ENCODE results near the gene MTHFD2L. TPM values are rescaled to one million over a fixed set of nuclear protein-coding genes. Genes with fewer than 3 reads are reported as not detected.

Gene MTHFD2L
- total RNA-seq, 1 donor from 2014 or later = 14.6 TPM

DNA sequence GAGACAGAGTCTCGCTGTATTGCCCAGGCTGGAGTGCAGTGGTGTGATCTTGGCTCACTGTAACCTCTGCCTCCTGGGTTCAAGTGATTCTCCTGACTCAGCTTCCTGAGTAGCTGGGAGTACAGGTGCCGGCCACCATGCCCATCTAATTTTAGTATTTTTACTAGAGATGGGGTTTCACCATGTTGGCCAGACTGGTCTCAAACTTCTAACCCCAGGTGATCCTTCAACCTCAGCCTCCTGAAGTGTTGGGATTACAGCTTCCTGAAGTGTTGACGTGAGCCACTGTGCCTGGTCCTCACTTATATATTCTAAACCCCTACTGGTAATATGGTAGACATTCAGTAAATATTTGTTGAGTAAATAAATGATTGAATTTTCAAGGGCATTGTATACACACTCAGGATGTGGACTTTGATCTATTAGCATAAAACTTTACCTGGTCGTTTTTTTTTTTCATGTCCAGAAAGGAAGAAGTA lies 33.0 kb downstream of the MTHFD2L start:
- DNase-seq (ENCODE audit: extremely low spot score, unreplicated experiment) = no peak
- Mint-ChIP-seq H3K27ac (no peak overlapping the region), H3K36me3 (peaks cover 3% of the 10 kb centered on the region), H3K27me3 (no peaks in the 10 kb centered on the region), H3K9me3 (no peaks in the 10 kb centered on the region), H3K4me1 (ENCODE audit: unreplicated experiment) (no peaks in the 10 kb centered on the region), H3K4me3 (no peak overlapping the region)
- TF ChIP-seq, protein P1, sequence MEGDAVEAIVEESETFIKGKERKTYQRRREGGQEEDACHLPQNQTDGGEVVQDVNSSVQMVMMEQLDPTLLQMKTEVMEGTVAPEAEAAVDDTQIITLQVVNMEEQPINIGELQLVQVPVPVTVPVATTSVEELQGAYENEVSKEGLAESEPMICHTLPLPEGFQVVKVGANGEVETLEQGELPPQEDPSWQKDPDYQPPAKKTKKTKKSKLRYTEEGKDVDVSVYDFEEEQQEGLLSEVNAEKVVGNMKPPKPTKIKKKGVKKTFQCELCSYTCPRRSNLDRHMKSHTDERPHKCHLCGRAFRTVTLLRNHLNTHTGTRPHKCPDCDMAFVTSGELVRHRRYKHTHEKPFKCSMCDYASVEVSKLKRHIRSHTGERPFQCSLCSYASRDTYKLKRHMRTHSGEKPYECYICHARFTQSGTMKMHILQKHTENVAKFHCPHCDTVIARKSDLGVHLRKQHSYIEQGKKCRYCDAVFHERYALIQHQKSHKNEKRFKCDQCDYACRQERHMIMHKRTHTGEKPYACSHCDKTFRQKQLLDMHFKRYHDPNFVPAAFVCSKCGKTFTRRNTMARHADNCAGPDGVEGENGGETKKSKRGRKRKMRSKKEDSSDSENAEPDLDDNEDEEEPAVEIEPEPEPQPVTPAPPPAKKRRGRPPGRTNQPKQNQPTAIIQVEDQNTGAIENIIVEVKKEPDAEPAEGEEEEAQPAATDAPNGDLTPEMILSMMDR (conservative IDR thresholded peaks at IDR 0.05) = no peak

DNA sequence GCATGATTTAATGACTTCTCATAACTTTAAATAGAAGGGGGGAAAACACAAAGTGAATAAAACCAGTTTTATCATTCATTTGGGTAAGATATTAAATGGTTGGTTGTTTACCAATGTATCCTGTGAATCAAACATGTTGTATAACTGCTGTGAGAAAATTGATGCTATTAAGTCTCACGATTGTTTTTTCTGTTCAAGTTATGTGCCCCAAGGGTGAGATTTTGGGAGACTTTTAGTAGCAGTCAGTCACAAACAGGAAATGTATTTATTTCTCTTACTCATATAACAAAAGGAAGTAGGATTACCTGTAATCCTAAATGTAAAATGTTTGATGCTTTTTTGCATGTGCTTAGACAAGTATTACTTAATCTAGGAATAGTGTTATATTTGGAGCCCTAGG lies 39.2 kb downstream of the MTHFD2L start:
- H3K27ac Mint-ChIP-seq = no peak overlapping the region
- DNase-seq (ENCODE audit: extremely low spot score, unreplicated experiment) = no peak
- H3K4me1 Mint-ChIP-seq (ENCODE audit: unreplicated experiment) = peaks cover 3% of the 10 kb centered on the region
- no peak overlapping the region for H3K4me3 Mint-ChIP-seq
- H3K27me3 Mint-ChIP-seq = peaks cover 2% of the 10 kb centered on the region
- no peaks in the 10 kb centered on the region for H3K9me3 Mint-ChIP-seq
- TF ChIP-seq, protein P1 (conservative IDR thresholded peaks at IDR 0.05) = no peak
- peaks cover 6% of the 10 kb centered on the region for H3K36me3 Mint-ChIP-seq

DNA sequence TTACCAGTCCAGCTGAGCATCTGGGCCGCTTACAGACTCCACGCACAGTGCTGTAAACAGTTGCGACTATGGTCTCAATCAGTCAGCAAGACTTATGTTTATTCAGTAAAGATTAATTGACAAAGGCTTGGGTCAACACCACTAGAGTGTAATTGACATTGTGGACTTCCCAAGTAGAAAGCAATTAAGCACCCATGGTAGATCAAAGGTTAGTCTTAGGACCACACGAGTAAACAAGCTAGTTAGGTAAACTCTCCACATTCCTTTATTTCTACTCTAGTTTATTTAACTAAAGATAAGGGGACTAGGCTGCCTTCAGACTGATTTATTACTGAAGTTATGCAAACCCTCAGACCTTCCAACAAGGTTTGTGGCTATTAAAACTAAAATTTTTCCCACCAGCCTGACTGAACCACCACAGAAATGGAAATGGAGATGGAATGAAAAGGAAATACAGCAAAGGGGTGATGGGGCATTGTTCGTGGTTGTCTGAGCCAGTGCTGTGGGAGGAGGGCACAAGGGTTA lies 44.2 kb downstream of the MTHFD2L start:
- DNase-seq (ENCODE audit: extremely low spot score, unreplicated experiment) = no peak
- H3K36me3 Mint-ChIP-seq = peaks cover 3% of the 10 kb centered on the region
- H3K9me3 Mint-ChIP-seq = no peaks in the 10 kb centered on the region
- TF ChIP-seq, protein P1 (conservative IDR thresholded peaks at IDR 0.05) = no peak
- peak overlapping the region; percentile 42 for H3K4me3 Mint-ChIP-seq
- no peak overlapping the region for H3K27ac Mint-ChIP-seq
- H3K4me1 Mint-ChIP-seq (ENCODE audit: unreplicated experiment) = peaks cover 23% of the 10 kb centered on the region
- peaks cover 2% of the 10 kb centered on the region for H3K27me3 Mint-ChIP-seq

DNA sequence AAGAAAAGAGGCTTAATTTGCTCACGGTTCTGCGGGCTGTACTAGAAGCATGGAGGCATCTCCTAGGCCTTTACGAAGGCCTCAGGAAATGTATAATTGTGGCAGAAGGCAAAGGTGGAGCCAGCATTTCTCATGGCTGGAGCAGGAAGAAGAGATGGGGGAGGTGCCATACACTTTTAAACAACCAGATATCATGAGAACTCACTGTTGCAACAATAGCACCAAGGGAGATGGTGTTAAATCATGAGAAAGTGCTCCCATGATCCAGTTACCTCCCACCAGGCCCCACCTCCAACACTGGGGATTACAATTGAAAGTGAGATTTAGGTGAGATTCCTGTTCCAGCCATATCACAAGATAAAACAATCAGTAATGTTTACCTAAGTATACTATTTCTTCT lies 45.5 kb downstream of the MTHFD2L start:
- peaks cover 2% of the 10 kb centered on the region for H3K27me3 Mint-ChIP-seq
- TF ChIP-seq, protein P1 (conservative IDR thresholded peaks at IDR 0.05) = no peak
- DNase-seq (ENCODE audit: extremely low spot score, unreplicated experiment) = no peak
- H3K4me1 Mint-ChIP-seq (ENCODE audit: unreplicated experiment) = peaks cover 23% of the 10 kb centered on the region
- H3K27ac Mint-ChIP-seq = no peak overlapping the region
- H3K9me3 Mint-ChIP-seq = no peaks in the 10 kb centered on the region
- H3K36me3 Mint-ChIP-seq = peaks cover 7% of the 10 kb centered on the region
- H3K4me3 Mint-ChIP-seq = no peak overlapping the region

DNA sequence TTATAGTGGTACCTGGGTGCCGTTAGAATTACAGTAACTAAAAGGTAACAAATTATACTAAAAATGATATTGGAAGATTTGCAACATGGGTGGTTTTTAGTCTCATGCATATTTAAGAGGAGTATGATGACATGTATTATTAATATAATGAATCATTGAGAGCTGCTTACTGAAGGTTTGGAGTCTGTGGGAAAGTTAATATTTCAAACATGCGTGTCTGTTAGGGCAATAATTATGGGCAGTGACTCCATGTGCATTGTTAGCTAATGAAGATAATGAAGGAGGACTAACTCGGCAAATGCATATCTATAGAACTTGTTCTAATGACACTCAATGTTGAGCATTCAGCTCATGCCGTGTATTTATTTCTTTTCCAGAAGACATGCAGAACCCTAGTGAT lies 47.1 kb downstream of the MTHFD2L start:
- DNase-seq (ENCODE audit: extremely low spot score, unreplicated experiment) = no peak
- TF ChIP-seq, protein P1 (conservative IDR thresholded peaks at IDR 0.05) = no peak
- Mint-ChIP-seq H3K36me3 (peaks cover 12% of the 10 kb centered on the region), H3K27ac (peak overlapping the region; percentile 73), H3K27me3 (peaks cover 2% of the 10 kb centered on the region), H3K4me3 (no peak overlapping the region), H3K9me3 (no peaks in the 10 kb centered on the region), H3K4me1 (ENCODE audit: unreplicated experiment) (peaks cover 23% of the 10 kb centered on the region)

Measured in type B pancreatic cell (in vitro differentiated cells).